GM12878 (cell line): ENCODE data around the gene LST1. TPM values are rescaled to one million over a fixed set of nuclear protein-coding genes. Genes with fewer than 3 reads are reported as not detected.
A peak's percentile ranks its signal among the peaks of the same experiment; 100 is the strongest.

Experiments
- ATF2 ChIP-seq: IDR thresholded peaks from 2 replicates; pipeline ENCODE4 v1.6.1; 2012; ENCODE audit warnings: low read length, inconsistent platforms
- BCLAF1 ChIP-seq: fragments of 450-650 bp; IDR thresholded peaks from 2 replicates; pipeline ENCODE4 v1.6.1; 2017; ENCODE audit warnings: antibody characterized with exemption, mild to moderate bottlenecking, moderate library complexity
- CUX1 ChIP-seq: IDR thresholded peaks from 2 replicates; pipeline ENCODE4 v1.6.1; 2012; ENCODE audit warnings: improper control_type of control experiment, low read depth, low read length; ENCODE audit not compliant: insufficient replicate concordance
- GATAD2B ChIP-seq: fragments of 450-650 bp; conservative IDR thresholded peaks from 2 replicates; pipeline ENCODE4 v1.6.1; 2017; ENCODE audit warnings: low read depth, mild to moderate bottlenecking, moderate library complexity
- MEF2B ChIP-seq: fragments of 450-650 bp; IDR thresholded peaks from 2 replicates; pipeline ENCODE4 v1.6.1; 2018; ENCODE audit warnings: mild to moderate bottlenecking, moderate library complexity; ENCODE audit not compliant: partially characterized antibody, poor library complexity, severe bottlenecking
- NFIC ChIP-seq: IDR thresholded peaks from 2 replicates; pipeline ENCODE4 v1.6.1; 2012; ENCODE audit warnings: low read depth, mild to moderate bottlenecking, inconsistent platforms, low read length, moderate library complexity
- NKRF ChIP-seq: fragments of 450-650 bp; conservative IDR thresholded peaks from 2 replicates; pipeline ENCODE4 v1.6.1; 2017; ENCODE audit warnings: mild to moderate bottlenecking, moderate library complexity
- PAX5 ChIP-seq: IDR thresholded peaks from 2 replicates; pipeline ENCODE4 v1.6.1; 2011; ENCODE audit warnings: low read depth, low read length, borderline replicate concordance
- RELA ChIP-seq: fragments of 450-650 bp; IDR thresholded peaks from 2 replicates; pipeline ENCODE4 v1.8.0; 2014; ENCODE audit warnings: borderline replicate concordance; ENCODE audit not compliant: partially characterized antibody
- SRF ChIP-seq, 2 experiments: IDR thresholded peaks; 2 replicates each; pipeline ENCODE4 v1.6.1; 2011; ENCODE audit warnings: low read depth in 2 of 2, low read length in 2 of 2, mild to moderate bottlenecking in 1 of 2, moderate library complexity in 1 of 2
- TARDBP ChIP-seq: IDR thresholded peaks from 2 replicates; pipeline ENCODE4 v1.6.1; 2016; ENCODE audit warnings: borderline replicate concordance
- polyA plus RNA-seq, 11 experiments: library from polyadenylated mRNA; depleted of rRNA in 4 of 11; unstranded in 6 of 11; stranded (reverse) in 5 of 11; fragments of >200 nt; fragmentation: Nextera tagmentation in 4 of 11; fragmentation: Illumina TruSeq in 1 of 11; extraction: Ambion mirVana in 4 of 11; extraction: Trizol in 1 of 11; gene quantifications; 1 replicate in 1 of 11; 2 replicates in 10 of 11; pipeline versions ENCODE4 v1.2.1 to v1.2.3, GENCODE V29; 2011 to 2016; ENCODE audit warnings: inconsistent platforms in 2 of 11, missing spikeins in 2 of 11, low read depth in 1 of 11
- total RNA-seq, 4 experiments: library from RNA; depleted of rRNA in 3 of 4; stranded (reverse); fragments of >200 nt in 3 of 4; fragmentation: Illumina TruSeq in 1 of 4; extraction: Trizol in 1 of 4; gene quantifications; 2 replicates each; pipeline versions ENCODE4 v1.2.1 to v1.2.3, GENCODE V29; 2013 to 2021

LST1 gene
- total and polyA plus RNA-seq, 10 of the 15 experiments (the other 5 are each of a cell fraction or from before 2014, with no cell fraction given) = 4.1 to 35.5 (median 16.4) TPM

GRCh38 chr6:31558631-31559500, 27.2 kb upstream of the LST1 start (continued):
- TF ChIP-seq BCLAF1 = no peak
- peak; percentile 26 for TF ChIP-seq CUX1
- peak; percentile 87 for TF ChIP-seq PAX5
- TF ChIP-seq MEF2B = peak; percentile 84
- no peak for TF ChIP-seq NKRF
- peak; percentile 86 for TF ChIP-seq GATAD2B
- TF ChIP-seq ATF2 = peak; percentile 94
- peak; percentile 61 for TF ChIP-seq RELA
- peak; percentile 99 for TF ChIP-seq NFIC
- TF ChIP-seq SRF (IDR thresholded peaks at IDR 0.05; ENCODE audit: low read depth in 2 of 2, low read length in 2 of 2) = 0 out of 4 replicates have a peak, but pooled peaks of 1 of the 2 experiments have one; percentile 63
- 0 out of 2 replicates have a peak, but pooled peaks have one; percentile 72 for TF ChIP-seq TARDBP
